ENCODE measurements around the gene NACC1.

DNA sequence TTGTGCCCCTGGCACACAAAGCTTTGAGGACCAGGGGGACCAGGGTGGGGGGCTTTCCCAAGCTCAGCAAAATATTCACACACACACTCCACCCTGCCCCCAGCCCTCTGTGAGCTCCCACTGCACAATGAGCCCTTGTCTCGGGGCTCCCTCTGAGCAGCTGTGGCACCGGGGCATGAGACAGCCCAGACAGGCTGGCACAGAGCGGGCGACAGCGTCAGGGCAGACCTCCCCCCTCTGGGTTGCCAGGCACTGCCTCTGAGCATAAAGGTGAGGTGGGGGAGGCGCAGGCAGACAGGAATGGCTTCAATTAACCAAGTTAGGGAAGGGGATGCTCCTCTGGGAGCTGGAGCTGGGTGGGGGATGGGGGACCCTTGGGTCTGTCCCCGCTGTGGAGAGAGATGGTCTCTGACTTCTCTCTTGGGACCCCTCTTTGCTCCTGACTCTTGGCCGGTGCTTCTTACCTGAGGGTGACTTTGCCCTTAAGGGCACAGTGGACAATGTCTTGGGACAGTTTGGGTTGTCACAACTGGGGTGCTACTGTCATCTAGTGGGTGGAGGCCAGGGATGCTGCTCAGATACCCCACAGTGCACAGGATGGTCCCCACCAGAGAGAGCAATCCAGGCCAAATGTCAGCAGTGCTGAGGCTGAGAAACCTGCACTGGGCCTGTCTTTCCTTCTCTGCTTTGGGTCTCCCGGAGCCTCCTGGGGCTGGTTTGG lies 45.7 kb upstream of the NACC1 start:
- TF ChIP-seq, protein P1, sequence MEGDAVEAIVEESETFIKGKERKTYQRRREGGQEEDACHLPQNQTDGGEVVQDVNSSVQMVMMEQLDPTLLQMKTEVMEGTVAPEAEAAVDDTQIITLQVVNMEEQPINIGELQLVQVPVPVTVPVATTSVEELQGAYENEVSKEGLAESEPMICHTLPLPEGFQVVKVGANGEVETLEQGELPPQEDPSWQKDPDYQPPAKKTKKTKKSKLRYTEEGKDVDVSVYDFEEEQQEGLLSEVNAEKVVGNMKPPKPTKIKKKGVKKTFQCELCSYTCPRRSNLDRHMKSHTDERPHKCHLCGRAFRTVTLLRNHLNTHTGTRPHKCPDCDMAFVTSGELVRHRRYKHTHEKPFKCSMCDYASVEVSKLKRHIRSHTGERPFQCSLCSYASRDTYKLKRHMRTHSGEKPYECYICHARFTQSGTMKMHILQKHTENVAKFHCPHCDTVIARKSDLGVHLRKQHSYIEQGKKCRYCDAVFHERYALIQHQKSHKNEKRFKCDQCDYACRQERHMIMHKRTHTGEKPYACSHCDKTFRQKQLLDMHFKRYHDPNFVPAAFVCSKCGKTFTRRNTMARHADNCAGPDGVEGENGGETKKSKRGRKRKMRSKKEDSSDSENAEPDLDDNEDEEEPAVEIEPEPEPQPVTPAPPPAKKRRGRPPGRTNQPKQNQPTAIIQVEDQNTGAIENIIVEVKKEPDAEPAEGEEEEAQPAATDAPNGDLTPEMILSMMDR (conservative IDR thresholded peaks at IDR 0.05) = no peak
- TF ChIP-seq ZFX (IDR thresholded peaks at IDR 0.05) = no peak
